ENCODE results near the gene ZXDA. TPM values are rescaled to one million over a fixed set of nuclear protein-coding genes. Genes with fewer than 3 reads are reported as not detected.

Gene ZXDA
- total and polyA plus RNA-seq, 8 donors: 0.55 to 10.0 (median 2.1) TPM

GRCh38 chrX:57901466-57901865 is 8.8 kb downstream of the ZXDA start:
- intact Hi-C loops (cut with DNase I; ENCODE audit: low total_unique reads): no loop called here
- Histone ChIP-seq H3K4me3 (no peak overlapping the region), H3K27me3 (no peaks in the 10 kb centered on the region), H3K4me1 (peaks cover 0 to 11% (median 3%) of the 10 kb centered on the region in 4 donors), H3K9me3 (peaks cover 0 to 1% (median 0%) of the 10 kb centered on the region in 4 donors), H3K27ac (no peak overlapping the region), H3K36me3 (no peaks in the 10 kb centered on the region)
- no peak for DNase-seq
- 48 to 94% (median 80%) methylated on average over 1 of the region's 1 CpG for WGBS, 5 donors
- TF ChIP-seq EP300 (IDR thresholded peaks at IDR 0.05): no peak
- TF ChIP-seq POLR2AphosphoS5 (IDR thresholded peaks at IDR 0.05): no peak
- TF ChIP-seq POLR2A (IDR thresholded peaks at IDR 0.05): no peak
- no peak for TF ChIP-seq CTCF (IDR thresholded peaks at IDR 0.05)

- WGBS, 5 donors: 42 to 59% (median 48%) methylated on average over 4 of the region's 4 CpGs
- intact Hi-C loops (cut with DNase I; ENCODE audit: low total_unique reads): no loop called here
These were observed 9.3 kb downstream of the ZXDA start for GRCh38 chrX:57900975-57901374.

GRCh38 chrX:57899906-57900305 is 10.4 kb downstream of the ZXDA start:
- Histone ChIP-seq H3K4me3 (no peak overlapping the region), H3K27me3 (no peaks in the 10 kb centered on the region), H3K27ac (no peak overlapping the region), H3K4me1 (no peaks in the 10 kb centered on the region), H3K36me3 (no peaks in the 10 kb centered on the region), H3K9me3 (peaks cover 0 to 8% (median 0%) of the 10 kb centered on the region in 4 donors)
- DNase-seq: no peak
- no peak for TF ChIP-seq EP300 (IDR thresholded peaks at IDR 0.05)
- TF ChIP-seq POLR2A (IDR thresholded peaks at IDR 0.05): no peak
- TF ChIP-seq POLR2AphosphoS5 (IDR thresholded peaks at IDR 0.05): no peak
- TF ChIP-seq CTCF (IDR thresholded peaks at IDR 0.05): no peak
- intact Hi-C loops (cut with DNase I; ENCODE audit: low total_unique reads): no loop called here

More at GRCh38 chrX:57900975-57901374, 9.3 kb downstream of the ZXDA start:
- H3K36me3 ChIP-seq: no peaks in the 10 kb centered on the region
- DNase-seq: peak in 1 of 2 donors; percentile 45
- H3K27ac ChIP-seq: peak overlapping the region in 2 of 5 donors; percentile 27
- H3K27me3 ChIP-seq: no peaks in the 10 kb centered on the region
- no peak overlapping the region for H3K4me3 ChIP-seq
- no peak for TF ChIP-seq EP300 (IDR thresholded peaks at IDR 0.05)
- TF ChIP-seq POLR2AphosphoS5 (IDR thresholded peaks at IDR 0.05): no peak
- no peak for TF ChIP-seq POLR2A (IDR thresholded peaks at IDR 0.05)
- TF ChIP-seq CTCF (IDR thresholded peaks at IDR 0.05): no peak
- H3K4me1 ChIP-seq: peaks cover 0 to 7% (median 3%) of the 10 kb centered on the region in 4 donors
- peaks cover 0 to 6% (median 0%) of the 10 kb centered on the region in 4 donors for H3K9me3 ChIP-seq

GRCh38 chrX:57899064-57899463 is 11.2 kb downstream of the ZXDA start:
- Histone ChIP-seq H3K4me3 (no peak overlapping the region), H3K9me3 (peaks cover 0 to 8% (median 0%) of the 10 kb centered on the region in 4 donors), H3K27ac (no peak overlapping the region), H3K4me1 (no peaks in the 10 kb centered on the region), H3K27me3 (no peaks in the 10 kb centered on the region), H3K36me3 (no peaks in the 10 kb centered on the region)
- TF ChIP-seq POLR2AphosphoS5 (IDR thresholded peaks at IDR 0.05) (no peak), EP300 (IDR thresholded peaks at IDR 0.05) (no peak), CTCF (IDR thresholded peaks at IDR 0.05) (no peak), POLR2A (IDR thresholded peaks at IDR 0.05) (no peak)
- intact Hi-C loops (cut with DNase I; ENCODE audit: low total_unique reads): no loop called here
- no peak for DNase-seq
- 35 to 94% (median 71%) methylated on average over 1 of the region's 1 CpG for WGBS, 5 donors

All from stomach (tissue), 9 donors.